IMR-90 (cell line): Measurements from ENCODE around the gene FCHO1. TPM values are rescaled to one million over a fixed set of nuclear protein-coding genes. Genes with fewer than 3 reads are reported as not detected.
"Not testable (repeated sequence)": the region's sequence is repeated elsewhere in the genome, so short reads cannot be mapped to it uniquely, and the experiment has no call there.

Experiments used
- ATAC-seq: fragments of 200-7000 bp; cut with Tn5 transposase; 2 replicates; pipeline ENCODE4 v1.9.1; 2020; ENCODE audit warnings: low read depth, mild to moderate bottlenecking, moderate library complexity
- BruUV-seq: library from RNA; stranded (reverse); fragments of 400-500 nt; replicated peaks from 2 replicates; lab custom pipeline; 2021; lab: Mats Ljungman, UMichigan
- CTCF ChIA-PET: fragments of 300-600 bp; formaldehyde crosslinking; extraction: SDS; loops from one replicate; lab custom pipeline; 2021; ENCODE audit warnings: antibody characterized with exemption; lab: Yijun Ruan, JAX
- POLR2A ChIA-PET: fragments of 300-600 bp; sonication (Branson Sonifier 250); formaldehyde crosslinking; loops from one replicate; lab custom pipeline; 2022; ENCODE audit warnings: antibody characterized with exemption; ENCODE audit not compliant: unreplicated experiment; lab: Charles Lee
- DNase-seq: peaks from one replicate; pipeline ENCODE4 v3.0.0; 2013
- H2AFZ ChIP-seq: replicated peaks from 2 replicates; pipeline ENCODE3; 2013; ENCODE audit warnings: low read length, mild to moderate bottlenecking; ENCODE audit not compliant: poor library complexity
- H2AK5ac ChIP-seq: 2 replicates; pipeline ENCODE4 v1.6.1; 2013; ENCODE audit warnings: low read depth, low read length, inconsistent platforms
- H2AK9ac ChIP-seq: replicated peaks from 2 replicates; pipeline ENCODE3; 2013; ENCODE audit warnings: mild to moderate bottlenecking, low read depth, low read length, moderate library complexity; ENCODE audit not compliant: poor library complexity
- H2BK120ac ChIP-seq: 2 replicates; pipeline ENCODE4 v1.6.1; 2013; ENCODE audit warnings: low read depth, low read length, inconsistent platforms
- H2BK15ac ChIP-seq: 3 replicates; pipeline ENCODE4 v1.6.1; 2013; ENCODE audit warnings: low read depth, low read length, inconsistent platforms
- H2BK20ac ChIP-seq: 2 replicates; pipeline ENCODE4 v1.6.1; 2013; ENCODE audit warnings: low read depth, mild to moderate bottlenecking, inconsistent platforms, low read length, moderate library complexity
- H2BK5ac ChIP-seq: 2 replicates; pipeline ENCODE4 v1.6.1; 2013; ENCODE audit warnings: mild to moderate bottlenecking, low read depth, low read length, inconsistent platforms; ENCODE audit not compliant: poor library complexity, severe bottlenecking
- H3K14ac ChIP-seq: replicated peaks from 2 replicates; pipeline ENCODE4 v1.6.1; 2013; ENCODE audit warnings: low read depth, low read length, inconsistent platforms
- H3K18ac ChIP-seq: 2 replicates; pipeline ENCODE4 v1.6.1; 2013; ENCODE audit warnings: low read depth, low read length, control low read depth
- H3K23ac ChIP-seq: 2 replicates; pipeline ENCODE4 v1.6.1; 2013; ENCODE audit warnings: low read depth, low read length, inconsistent platforms
- H3K27ac ChIP-seq: 2 replicates; pipeline ENCODE4 v1.5.1; 2013; ENCODE audit warnings: mild to moderate bottlenecking, control low read depth, low read length; ENCODE audit not compliant: insufficient read depth
- H3K27me3 ChIP-seq: 2 replicates; pipeline ENCODE4 v1.6.1; 2013; ENCODE audit warnings: low read length; ENCODE audit not compliant: control insufficient read depth, insufficient read depth
- H3K36me3 ChIP-seq: 2 replicates; pipeline ENCODE4 v1.6.1; 2013; ENCODE audit warnings: low read length, mixed read lengths; ENCODE audit not compliant: control insufficient read depth, insufficient read depth
- H3K4ac ChIP-seq: 2 replicates; pipeline ENCODE4 v1.6.1; 2013; ENCODE audit warnings: low read depth, low read length, inconsistent platforms
- H3K4me1 ChIP-seq: 2 replicates; pipeline ENCODE4 v1.6.1; 2013; ENCODE audit warnings: low read length, mixed read lengths; ENCODE audit not compliant: control insufficient read depth, insufficient read depth
- H3K4me2 ChIP-seq: 2 replicates; pipeline ENCODE4 v1.6.1; 2013; ENCODE audit warnings: low read depth, mild to moderate bottlenecking, control low read depth, low read length, moderate library complexity
- H3K4me3 ChIP-seq: 2 replicates; pipeline ENCODE4 v1.5.1; 2013; ENCODE audit warnings: low read depth, mild to moderate bottlenecking, control low read depth, low read length, moderate library complexity; ENCODE audit not compliant: insufficient read depth
- H3K56ac ChIP-seq: 2 replicates; pipeline ENCODE4 v1.6.1; 2013; ENCODE audit warnings: low read length, inconsistent platforms; ENCODE audit not compliant: insufficient read depth; ENCODE audit errors: extremely low read depth
- H3K79me1 ChIP-seq, 2 experiments: 2 replicates each; pipeline ENCODE4 v1.6.1; 2013; ENCODE audit warnings: low read length in 2 of 2, inconsistent platforms in 1 of 2, low read depth in 1 of 2
- H3K9ac ChIP-seq: 2 replicates; pipeline ENCODE4 v1.6.1; 2013; ENCODE audit warnings: low read depth, low read length, control low read depth
- H3K9me1 ChIP-seq: 2 replicates; pipeline ENCODE4 v1.6.1; 2013; ENCODE audit warnings: low read length, inconsistent platforms; ENCODE audit not compliant: insufficient read depth
- H3K9me3 ChIP-seq: 2 replicates; pipeline ENCODE4 v1.6.1; 2013; ENCODE audit warnings: low read length; ENCODE audit not compliant: control insufficient read depth, insufficient read depth
- H4K20me1 ChIP-seq: 2 replicates; pipeline ENCODE4 v1.6.1; 2013; ENCODE audit warnings: low read length, inconsistent platforms; ENCODE audit not compliant: insufficient read depth
- H4K5ac ChIP-seq: 2 replicates; pipeline ENCODE4 v1.6.1; 2013; ENCODE audit warnings: mild to moderate bottlenecking, low read depth, low read length, control low read depth
- H4K8ac ChIP-seq, 2 experiments: 2 replicates each; pipeline ENCODE4 v1.6.1; 2013; ENCODE audit warnings: low read depth in 2 of 2, low read length in 2 of 2, control low read depth in 1 of 2, inconsistent platforms in 1 of 2
- H4K91ac ChIP-seq: 2 replicates; pipeline ENCODE4 v1.6.1; 2013; ENCODE audit warnings: low read depth, low read length, inconsistent platforms; ENCODE audit not compliant: insufficient read depth
- WGBS, 2 experiments: methylation state at CpG; one replicate each; pipeline versions ENCODE4 v1.1.5 to v1.1.7; 2013; ENCODE audit warnings: missing lambda C conversion rate in 2 of 2; ENCODE audit not compliant: insufficient read length in 1 of 2; ENCODE audit errors: extremely low coverage in 2 of 2; 5-methylcytosine and 5-hydroxymethylcytosine counted together
- dilution Hi-C: fragments of 300-500 bp; cut with HindIII; formaldehyde crosslinking; loops from one replicate; pipeline ENCODE4 v1.14.3; 2018; ENCODE audit warnings: low sequenced_read_pairs; ENCODE audit not compliant: unreplicated experiment
- in situ Hi-C: fragments of 300-500 bp; cut with MboI; formaldehyde crosslinking; loops from 3 replicates; pipeline ENCODE4 v1.14.3; 2019; ENCODE audit warnings: low sequenced_read_pairs, inconsistent platforms, mixed read lengths
- intact Hi-C: fragments of 100-400 bp; cut with micrococcal nuclease; formaldehyde crosslinking; loops from 2 replicates; pipeline ENCODE4 v1.10.0; 2022
- polyA plus RNA-seq, 3 experiments: library from polyadenylated mRNA; depleted of rRNA; stranded (reverse); fragments of >200 nt; gene quantifications; 2 replicates each; pipeline ENCODE4 v1.2.3, GENCODE V29; 2012; ENCODE audit warnings: low replicate concordance in 1 of 3
- total RNA-seq: library from RNA; depleted of rRNA; stranded (reverse); fragments of >200 nt; gene quantifications from 2 replicates; pipeline ENCODE4 v1.2.3, GENCODE V29; 2012

The FCHO1 gene
- total and polyA plus RNA-seq, 2 of the 4 experiments (the other 2 are of a cell fraction), result 0.18 to 1.0 TPM

DNA sequence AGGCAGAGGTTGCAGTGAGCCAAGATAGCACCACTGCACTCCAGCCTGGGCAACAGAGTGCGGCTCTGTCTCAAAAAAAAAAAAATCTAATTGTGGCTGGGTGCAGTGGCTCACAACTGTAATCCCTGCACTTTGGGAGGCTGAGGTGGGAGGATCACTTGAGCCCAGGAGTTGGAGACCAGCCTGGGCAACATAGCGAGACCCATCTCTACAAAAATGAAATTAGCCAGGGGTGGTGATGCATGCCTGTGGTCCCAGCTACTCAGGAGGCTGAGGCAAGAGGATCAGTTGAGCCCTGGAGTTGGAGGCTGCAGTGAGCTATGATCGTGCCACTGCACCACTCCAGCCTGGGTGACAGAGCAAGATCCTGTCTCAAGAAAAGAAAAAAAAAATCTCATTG, 47.3 kb downstream of the FCHO1 start:
- H3K9ac ChIP-seq, H2AFZ ChIP-seq, H4K91ac ChIP-seq, in situ Hi-C loops, H3K18ac ChIP-seq, H2BK20ac ChIP-seq, dilution Hi-C loops, H2BK120ac ChIP-seq, H2BK5ac ChIP-seq, H4K5ac ChIP-seq, H3K79me1 ChIP-seq, H2AK9ac ChIP-seq, H3K4ac ChIP-seq, H3K9me1 ChIP-seq, DNase-seq, H3K4me3 ChIP-seq, H3K36me3 ChIP-seq, H3K14ac ChIP-seq, H3K4me2 ChIP-seq, H2BK15ac ChIP-seq, BruUV-seq, H4K20me1 ChIP-seq, H3K4me1 ChIP-seq, H4K8ac ChIP-seq, ATAC-seq, POLR2A ChIA-PET, intact Hi-C loops, H3K27ac ChIP-seq, H2AK5ac ChIP-seq, H3K56ac ChIP-seq, H3K23ac ChIP-seq, H3K9me3 ChIP-seq: not testable (repeated sequence)
- peaks cover 66% of the 10 kb centered on the region for H3K27me3 ChIP-seq
- CTCF ChIA-PET, result interaction anchor here (0.6 kb wide), 1 partner anchor 13 kb away, joined by 3 read pairs; no protein-coding TSS in a partner anchor
- 85% methylated on average over 2 of the region's 3 CpGs; no CpG with 5 or more reads in 1 of the 2 experiments for WGBS, 2 experiments
